HG02981 (cell line): ENCODE data around the gene TAS2R46.
"Not testable (repeated sequence)": the region's sequence is repeated elsewhere in the genome, so short reads cannot be mapped to it uniquely, and the experiment has no call there.

Experiments
- ATAC-seq: cut with Tn5 transposase; IDR thresholded peaks from one replicate; pipeline ENCODE4 v1.9.1; 2021; ENCODE audit warnings: mild to moderate bottlenecking, moderate library complexity; ENCODE audit not compliant: unreplicated experiment

The TAS2R46 gene, protein sequence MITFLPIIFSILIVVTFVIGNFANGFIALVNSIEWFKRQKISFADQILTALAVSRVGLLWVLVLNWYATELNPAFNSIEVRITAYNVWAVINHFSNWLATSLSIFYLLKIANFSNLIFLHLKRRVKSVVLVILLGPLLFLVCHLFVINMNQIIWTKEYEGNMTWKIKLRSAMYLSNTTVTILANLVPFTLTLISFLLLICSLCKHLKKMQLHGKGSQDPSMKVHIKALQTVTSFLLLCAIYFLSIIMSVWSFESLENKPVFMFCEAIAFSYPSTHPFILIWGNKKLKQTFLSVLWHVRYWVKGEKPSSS

DNA sequence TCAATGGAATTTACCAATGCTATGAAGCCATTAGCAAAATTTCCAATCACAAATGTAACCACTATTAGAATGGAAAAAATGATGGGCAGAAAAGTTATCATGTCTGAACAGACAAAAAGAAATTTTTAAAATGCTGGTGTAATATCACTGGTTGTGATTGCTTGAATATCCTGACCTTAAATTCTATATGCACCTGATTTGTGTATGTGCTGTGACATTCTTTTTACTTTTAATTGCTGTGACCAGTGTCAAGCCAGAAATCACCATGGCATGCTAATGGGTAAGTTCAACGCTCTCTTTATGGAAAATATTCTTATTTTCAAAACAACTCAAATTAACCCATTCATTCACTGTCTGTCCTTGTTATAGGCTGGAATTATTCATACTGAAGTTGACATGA, at the start of gene TAS2R46:
Gene TAS2R46 (minus strand): TSS at position 101 of the 400 bp plus-strand sequence. CDS start 0 bp downstream, at position 101.
- ATAC-seq, result not testable (repeated sequence)

DNA sequence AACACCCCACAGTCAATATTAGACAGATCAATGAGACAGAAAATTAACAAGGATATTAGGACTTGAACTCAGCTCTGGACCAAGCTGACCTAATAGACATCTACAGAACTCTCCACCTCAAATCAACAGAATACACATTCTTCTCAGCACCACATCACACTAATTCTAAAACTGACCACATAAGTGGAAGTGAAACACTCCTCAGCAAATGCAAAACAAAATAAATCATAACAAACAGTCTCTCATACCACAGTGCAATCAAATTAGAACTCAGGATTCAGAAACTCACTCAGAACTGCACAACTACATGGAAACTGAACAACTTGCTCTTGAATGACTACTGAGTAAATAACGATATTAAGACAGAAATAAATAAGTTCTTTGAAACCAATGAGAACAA, 49.1 kb upstream of the TAS2R46 start:
- ATAC-seq, result not testable (repeated sequence)

DNA sequence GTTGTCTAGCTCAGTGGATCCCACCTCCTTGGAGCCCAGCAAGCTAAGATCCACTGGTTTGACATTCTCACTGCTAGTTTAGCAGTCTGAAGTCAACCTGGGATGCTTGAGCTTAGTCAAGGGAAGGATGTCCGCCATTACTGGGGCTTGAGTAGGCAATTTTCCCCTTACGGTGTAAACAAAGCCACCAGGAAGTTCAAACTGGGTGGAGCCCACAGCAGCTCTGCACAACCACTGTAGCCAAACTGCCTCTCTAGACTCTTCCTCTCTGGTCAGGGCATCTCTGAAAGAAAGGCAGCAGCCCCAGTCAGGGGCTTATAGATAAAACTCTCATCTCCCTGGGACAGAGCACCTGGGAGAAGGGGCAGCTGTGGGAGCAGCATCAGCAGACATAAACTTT, 46.8 kb upstream of the TAS2R46 start:
- ATAC-seq, result no peak

DNA sequence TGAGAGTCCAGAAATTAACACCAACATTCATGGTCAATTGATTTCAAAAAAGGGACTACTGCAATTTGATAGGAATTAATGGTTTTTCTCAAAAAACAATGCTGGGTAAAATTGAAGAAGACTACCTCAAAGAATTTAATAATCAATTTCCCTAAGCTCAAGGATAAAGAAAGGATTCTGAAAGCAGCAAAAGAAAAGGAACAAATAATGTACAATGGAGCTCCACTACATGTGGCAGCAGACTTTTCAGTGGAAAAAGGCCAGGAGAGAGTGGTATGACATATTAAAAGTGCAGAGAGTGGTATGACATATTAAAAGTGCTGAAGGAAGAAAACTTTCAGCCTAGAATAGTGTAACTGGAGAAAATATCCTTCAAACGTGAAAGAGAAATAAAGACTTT, 45.6 kb upstream of the TAS2R46 start:
- ATAC-seq, result no peak

DNA sequence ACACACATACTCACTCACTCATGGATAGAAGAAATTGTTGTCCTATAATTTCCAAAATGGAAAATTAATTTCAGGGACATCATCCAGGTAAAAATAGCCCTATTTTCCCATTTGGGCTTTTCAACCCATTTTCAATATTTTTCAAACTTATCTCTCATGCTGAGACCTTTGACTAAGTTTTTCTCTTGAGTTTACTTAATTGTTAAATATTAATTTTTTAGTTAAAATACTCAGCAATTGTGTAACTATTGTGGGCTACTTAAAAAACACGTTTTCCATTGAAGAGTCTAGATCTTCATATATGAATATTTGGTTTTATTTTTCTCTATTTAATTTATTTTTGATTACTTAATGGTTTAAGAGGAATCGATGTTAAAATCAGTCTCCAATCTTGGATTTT, 44.2 kb upstream of the TAS2R46 start:
- no peak for ATAC-seq

DNA sequence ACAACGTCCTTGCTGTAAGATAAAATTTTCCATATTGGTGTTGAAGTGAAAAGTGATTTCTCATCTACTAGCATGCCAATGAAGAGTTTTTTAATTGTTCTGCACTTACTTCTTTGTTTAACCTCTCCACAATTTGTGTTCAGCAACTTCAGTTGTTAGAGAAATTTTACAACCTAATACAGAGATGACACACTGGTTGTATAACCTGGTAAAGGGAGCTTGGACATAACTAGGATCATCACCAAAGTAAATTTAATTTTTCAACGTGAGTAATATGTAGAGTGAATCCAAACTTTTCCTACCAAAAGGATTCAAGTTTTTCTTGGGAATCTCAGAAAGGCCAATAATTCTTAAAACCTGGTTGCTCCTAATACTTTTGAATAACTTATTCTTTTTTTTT, 43.5 kb upstream of the TAS2R46 start:
- no peak for ATAC-seq

DNA sequence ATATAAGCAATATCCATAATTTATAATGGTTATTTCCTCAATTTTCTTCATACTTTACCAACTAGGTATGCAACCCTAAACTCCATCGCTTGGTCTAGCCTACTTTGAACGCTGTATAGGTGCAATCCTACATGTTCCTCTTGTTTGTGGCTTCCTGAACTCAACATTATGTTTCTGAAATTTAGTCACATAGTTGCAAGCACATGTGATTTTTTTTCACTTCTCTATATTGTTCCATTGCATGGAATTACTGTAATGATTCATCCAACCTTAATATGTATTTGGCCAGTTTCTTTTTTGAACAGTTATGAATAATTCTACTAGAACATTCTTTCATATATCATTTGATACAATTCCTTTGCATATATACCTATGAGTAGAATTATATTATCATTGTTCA, 32.8 kb upstream of the TAS2R46 start:
- not testable (repeated sequence) for ATAC-seq

DNA sequence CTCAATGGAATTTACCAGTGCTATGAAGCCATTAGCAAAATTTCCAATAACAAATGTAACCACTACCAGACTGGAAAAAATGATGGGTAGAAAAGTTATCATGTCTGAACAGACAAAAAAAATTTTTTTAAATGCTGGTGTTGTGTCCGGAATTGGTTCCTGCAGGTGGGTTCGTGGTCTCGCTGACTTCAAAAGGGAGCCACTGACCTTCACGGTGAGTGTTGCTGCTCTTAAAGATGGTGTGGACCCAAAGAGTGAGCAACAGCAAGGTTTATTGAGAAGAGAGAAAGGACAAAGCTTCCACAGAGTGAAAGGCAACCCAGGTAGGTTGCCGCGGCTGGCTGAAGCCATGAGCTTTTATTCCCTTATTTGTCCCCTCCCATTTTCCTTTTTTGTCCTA, 30.0 kb upstream of the TAS2R46 start, which contains the start of gene TAS2R43:
Gene TAS2R43 (minus strand): TSS at position 186 of the 400 bp plus-strand sequence. CDS start 84 bp downstream, at position 102.
- no peak for ATAC-seq

DNA sequence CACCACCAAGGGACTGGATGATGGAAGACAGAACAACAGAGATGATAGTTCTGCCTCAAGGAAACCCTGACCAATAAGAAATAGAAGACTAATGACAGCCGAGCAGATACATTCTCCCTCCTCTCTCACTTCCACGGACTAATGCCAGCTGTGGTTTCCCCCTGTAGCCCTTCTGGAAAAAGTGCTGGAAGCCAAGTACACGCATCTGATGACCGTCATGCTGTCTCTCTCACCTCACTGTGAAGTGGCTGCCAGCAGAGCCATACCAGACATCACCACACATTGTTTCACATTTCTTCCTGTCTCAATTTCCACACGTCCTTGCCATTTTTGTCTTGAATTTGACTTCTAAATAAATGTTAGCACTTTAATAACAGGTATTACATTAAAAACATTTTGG, 27.2 kb upstream of the TAS2R46 start:
- no peak for ATAC-seq

DNA sequence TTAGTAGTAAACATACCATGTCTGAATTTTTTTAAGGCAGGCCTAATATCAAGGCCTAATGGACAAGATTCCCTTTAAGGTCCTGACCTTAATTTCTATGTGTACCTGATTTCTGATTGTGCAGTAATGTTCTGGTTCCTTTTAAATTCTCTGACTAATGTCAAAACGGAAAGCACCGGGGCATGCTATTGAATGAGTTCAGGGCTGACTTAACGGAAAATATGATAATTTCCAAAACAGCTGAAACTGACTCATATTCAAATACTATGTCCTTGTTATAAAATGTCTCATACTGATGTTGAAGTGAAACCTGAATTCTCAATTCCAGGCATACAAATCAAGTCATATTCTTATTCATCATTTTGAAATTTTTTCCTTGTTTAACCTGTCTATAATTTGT, 23.3 kb upstream of the TAS2R46 start:
- peak; percentile 92 for ATAC-seq

DNA sequence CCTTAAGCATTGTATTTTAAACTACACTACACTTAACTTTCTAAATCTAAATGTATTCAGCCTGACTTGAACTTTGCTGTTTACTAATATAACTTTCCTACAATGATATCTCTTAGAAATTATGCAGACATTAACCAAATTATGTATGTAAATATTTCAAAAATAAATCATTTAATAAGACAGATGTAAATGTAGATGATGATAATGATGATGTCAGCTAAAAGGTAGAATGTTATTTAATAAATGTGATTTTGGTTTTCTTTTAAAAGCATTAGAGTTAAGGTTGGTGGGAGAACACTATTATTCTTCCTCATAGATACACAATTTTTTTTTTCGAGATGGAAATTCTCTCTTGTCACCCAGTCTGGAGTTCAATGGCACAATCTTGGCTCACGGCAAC, 19.9 kb upstream of the TAS2R46 start:
- no peak for ATAC-seq

DNA sequence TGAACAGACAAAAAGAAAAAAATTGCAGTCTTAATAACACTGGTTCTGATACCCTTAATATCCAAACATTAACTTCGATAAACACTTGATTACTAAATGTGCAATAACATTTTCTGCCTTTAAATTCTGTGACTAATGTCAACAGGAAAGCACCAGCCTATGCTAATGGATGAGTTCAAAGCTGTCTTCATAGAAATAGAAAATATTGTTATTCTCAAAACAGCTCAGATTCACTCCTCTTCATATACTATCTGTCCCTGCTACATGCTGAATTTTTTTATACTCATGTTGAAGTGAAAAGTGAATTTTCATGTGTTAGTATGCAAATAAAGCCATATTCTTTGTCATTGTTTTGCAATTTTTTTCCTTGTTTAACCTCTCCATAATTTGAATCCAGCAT, 16.2 kb upstream of the TAS2R46 start:
- no peak for ATAC-seq

DNA sequence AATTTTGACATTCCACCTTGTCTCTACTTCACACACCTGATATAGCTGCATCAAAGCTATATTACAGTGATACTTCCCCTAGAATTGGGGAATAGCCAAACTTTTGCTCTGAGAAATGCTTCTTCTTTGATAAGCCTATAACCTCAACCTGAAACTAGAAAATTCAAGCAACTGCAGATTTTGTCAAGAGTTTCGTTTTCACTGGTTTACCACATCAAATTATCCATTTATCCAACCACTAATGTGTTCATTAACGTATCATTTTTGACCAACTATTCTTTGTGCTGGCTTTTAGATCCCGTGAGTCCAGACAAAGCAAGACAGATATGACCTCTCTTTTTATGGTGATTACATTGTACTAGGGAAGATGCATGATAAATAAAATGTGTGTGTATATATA, 13.5 kb upstream of the TAS2R46 start:
- ATAC-seq, result peak; percentile 74

DNA sequence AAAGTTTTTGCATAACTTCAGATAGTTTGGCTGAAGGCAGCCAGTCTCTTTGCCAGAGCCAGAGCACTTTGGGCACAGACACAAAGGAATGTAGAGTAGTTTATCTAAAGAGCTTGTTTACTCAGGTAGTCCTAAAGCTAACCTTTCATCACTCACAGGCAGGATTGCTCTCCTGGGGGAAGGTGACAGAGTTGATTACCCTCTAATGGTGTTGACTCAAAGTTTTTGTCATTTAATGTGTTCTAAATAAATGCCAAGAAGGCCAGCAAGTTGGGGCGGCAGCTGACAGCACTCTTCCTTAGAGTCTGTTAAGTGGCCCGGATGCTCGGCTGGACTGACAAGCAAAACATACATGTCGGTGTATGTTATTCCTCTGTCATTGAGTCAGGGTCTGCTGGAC, 9.3 kb upstream of the TAS2R46 start:
- no peak for ATAC-seq

DNA sequence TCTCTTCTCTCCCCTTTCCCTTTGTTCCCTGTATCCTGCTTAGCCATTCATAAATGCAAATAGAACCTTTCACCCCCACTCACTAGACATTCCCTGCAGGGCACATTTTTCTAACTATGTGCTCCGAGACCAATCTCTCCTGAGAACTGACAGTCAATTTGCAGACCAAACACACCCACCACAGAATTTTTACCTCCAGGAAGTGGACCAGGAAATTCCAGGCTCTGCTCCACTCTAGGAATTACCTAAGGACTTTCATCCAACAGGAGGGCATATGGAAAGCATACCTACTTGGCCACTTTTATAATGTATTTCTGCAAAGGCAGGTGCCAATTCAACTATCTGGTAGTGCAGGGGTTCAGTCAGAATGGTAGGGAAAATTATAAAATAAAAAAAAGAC, 8.9 kb upstream of the TAS2R46 start:
- no peak for ATAC-seq

DNA sequence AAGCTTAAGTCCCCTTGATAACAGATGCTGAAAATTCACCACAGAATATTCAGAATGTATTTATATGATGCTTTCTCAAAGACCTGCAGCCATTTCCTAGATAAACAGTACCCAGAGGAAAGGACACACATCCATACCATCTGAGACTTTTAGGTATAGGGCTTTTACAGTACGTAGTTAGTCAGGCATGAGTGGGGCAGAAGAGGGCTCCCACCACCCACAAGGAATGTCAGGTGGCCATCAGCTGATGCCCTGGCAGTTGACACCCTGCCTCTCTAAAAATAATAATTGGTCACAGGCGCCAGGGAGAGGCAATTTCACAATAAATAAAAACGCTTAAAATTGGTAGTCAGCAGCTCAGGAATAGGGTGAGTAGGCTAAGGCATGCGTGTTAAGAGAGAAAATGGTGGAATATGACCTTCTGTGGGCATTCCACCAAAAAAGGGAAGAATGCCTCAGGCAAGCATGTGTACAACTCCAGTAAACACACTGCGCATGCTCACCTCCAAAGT, 7.8 kb upstream of the TAS2R46 start:
- ATAC-seq, result no peak

DNA sequence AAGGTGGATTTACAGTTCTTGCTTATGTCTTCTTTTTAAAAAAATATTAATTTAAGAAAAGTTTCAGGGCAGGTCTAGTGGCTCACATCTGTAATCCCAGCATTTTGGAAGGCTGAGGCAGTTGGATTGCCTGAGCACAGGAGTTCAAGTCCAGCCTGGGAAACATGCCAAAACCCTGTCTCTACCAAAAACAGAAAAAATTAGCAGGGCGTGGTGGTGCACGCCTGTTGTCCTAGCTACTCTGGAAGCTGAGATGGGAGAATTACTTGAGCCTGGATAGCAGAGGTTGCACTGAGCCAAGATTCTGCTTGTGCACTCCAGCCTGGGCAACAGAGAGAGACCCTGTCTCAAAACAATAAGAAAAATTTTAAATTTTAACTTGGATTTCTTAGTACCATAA, 5.4 kb upstream of the TAS2R46 start:
- ATAC-seq, result no peak

DNA sequence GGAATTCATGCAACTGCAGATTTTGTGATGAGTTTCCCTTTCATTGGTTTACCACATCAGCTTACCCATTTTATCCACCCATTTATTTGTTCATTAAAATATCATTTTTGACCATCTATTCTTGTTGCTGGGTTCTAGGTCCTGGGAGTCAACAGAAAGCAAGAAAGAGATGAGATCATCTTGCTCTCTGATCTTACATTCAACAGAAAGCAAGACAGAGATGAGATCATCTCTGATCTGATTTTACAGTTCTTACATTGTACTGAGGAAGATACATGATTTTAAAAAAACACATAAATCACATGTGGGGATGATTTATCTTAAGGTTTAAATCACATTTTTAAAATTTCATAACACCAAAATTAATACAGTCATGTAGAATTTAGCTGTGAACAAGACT, 2.3 kb downstream of the TAS2R46 start:
- no peak for ATAC-seq

DNA sequence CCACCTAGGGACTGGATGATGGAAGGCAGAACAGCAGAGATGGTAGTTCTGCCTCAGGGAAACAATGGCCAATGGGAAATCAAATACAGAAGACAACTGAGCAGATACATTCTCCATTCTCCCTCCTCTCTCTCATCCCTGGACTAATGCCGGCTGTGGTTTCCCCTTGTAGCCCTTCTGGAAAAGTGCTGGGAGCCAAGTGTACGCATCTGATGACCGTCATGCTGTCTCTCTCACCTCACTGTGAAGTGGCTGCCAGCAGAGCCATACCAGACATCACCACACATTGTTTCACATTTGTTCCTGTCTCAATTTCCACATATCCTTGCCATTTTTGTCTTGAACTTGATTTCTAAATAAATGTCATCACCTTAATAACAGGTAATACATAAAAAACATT, 3.1 kb downstream of the TAS2R46 start:
- no peak for ATAC-seq

DNA sequence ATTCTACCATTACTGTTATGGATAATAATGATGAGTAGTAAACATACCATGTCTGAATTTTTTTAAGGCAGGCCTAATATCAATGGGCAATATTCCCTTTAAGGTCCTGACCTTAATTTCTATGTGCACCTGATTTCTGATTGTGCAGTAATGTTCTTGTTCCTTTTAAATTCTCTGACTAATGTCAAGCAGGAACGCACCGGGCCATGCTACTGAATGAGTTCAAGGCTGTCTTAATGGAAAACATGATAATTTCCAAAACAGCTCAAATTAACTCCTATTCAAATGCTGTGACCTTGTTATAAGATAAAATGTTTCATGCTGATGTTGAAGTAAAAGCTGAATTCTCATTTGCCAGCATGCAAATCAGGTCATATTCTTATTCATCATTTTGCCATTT, 6.8 kb downstream of the TAS2R46 start:
- no peak for ATAC-seq

DNA sequence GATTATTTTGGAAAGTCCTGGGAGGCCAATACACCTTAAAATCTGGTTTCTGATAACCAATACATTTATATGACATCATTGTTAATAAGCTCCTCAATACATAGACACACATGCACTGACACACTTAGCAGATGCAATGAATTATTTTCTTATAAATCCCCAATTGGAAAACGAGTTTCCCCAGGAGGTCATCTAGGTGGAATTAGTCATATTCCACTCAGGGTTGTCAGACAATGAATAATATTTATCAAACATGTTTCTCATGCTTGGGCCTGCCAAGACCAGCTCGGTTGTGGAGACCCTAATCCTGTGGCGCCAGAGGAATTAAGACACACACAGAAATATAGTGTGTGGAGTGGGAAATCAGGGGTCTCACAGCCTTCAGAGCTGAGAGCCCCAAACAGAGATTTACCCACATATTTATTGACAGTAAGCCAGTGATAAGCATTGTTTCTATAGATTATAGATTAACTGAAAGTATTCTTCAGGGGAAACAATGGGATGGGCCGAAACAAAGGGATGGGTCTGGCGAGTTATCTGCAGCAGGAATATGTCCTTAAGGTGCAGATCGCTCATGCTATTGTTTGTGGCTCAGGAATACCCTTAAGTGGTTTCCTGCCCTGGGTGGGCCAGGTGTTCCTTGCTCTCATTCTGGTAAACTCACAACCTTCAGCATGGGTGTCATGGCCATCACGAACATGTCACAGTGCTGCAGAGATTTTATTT, 12.1 kb downstream of the TAS2R46 start:
- ATAC-seq, result not testable (repeated sequence)

DNA sequence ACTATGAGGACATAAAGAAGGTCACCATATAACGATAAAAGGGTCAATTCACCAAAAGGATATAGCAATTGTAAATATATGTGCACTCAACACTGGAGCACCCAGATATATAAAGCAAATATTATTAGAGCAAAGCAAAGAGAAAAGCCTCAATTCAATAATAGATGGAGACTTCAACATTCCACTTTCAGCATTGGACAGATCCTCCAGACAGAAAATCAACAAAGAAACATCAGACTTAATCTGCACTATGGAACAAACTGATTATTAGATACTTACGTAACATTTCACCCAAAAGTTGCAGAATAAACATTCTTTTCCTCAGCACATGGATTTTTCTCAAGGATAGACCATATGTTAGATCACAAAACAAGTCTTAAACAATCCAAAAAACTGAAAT, 20.7 kb downstream of the TAS2R46 start:
- ATAC-seq, result not testable (repeated sequence)
